ENCODE measurements around the gene RPP38. TPM values are rescaled to one million over a fixed set of nuclear protein-coding genes. Genes with fewer than 3 reads are reported as not detected.

Gene RPP38
- total RNA-seq (2014; rRNA removed; shearing (Covaris generic)): 13.9 and 14.0 TPM in 2 replicates

DNA sequence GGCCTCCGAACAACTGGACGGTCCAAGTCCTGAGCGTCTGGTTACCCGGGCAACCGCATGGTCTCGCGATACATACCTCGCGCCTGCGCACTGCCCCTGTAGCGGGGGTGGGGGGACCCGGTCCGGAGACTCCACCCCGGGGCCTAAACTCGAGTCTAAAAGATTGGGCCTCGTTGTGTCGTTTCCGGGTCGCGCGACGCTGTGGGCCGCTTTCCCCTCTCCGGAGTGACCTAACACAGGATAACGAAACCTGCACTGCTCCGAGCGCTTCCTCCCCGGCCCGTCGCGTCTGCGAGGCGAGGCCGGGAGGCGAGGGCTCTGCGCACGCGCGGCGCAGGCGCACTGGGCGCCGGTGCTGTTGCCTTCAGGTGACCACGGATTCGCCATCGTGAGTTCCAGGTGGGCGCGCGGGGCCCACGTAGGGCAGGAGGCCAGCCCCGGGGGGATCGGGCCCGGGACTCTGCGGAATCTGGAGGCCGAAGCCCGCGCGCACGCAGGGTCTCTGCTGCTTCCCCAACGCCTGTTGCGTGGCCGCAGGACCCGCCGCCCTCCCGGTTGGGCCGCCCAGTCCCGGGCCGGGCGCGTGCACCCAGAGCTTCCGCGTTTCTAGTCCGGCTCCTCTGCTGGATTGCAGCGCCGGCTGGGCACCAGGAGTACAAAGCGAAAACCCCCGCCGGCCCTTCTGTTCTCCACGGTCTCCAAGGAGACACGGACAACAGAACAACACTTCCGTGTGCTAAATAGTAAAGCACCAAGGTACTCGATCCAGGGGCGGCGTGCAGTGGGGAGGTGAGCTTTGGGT, at the start of gene RPP38:
RPP38 (plus strand) TSS at position 345 of the 802 bp plus-strand sequence. CDS start 5,960 bp downstream, outside the sequence.

DNA sequence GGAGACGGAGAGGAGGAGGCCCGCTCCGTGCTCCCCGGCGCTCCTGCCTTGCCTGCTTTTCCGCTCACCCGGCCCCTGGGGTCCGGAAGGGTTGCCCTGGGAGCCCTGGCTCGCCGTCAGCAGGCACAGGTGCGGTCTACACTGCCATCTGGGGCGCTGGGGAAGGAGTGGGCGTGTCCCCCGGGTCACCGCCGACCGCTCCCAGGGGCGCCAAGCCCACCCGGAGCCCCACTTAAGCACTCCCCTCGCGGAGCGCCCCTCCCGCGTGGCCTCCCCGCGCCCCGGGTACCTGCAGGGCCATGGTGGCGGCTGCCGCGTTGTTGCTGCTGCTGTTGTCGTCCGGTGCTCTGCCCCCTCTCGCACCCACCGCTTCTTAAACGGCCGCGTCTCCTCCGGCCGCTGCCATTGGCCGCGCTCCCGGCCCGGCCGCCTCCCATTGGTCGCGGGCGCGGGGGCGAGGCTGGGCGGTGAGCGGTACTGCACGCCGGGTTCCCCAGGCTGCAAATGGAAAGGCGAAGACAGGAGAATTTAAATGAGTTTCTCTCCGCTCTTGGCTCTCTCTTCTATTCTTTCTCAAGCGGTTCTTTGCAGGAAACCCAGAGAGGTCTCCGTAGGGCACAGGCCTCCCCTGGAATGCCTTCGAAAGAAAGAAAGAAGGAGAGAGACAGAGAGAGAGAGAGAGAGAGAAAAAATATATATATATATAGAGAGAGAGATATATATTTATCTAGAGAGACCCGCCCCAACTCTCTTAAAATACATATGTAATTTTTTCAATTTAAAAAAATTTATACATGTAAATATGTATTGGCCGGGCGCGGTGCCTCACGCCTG, 8.5 kb upstream of the RPP38 start, which contains the start of gene ACBD7:
ACBD7 (minus strand) TSS at position 349 of the 834 bp plus-strand sequence; CDS start at position 301, 48 bp downstream.

Other genes with a start within 250 kb of the RPP38 start
- gene SUV39H2, start 218.5 kb upstream of the RPP38 start, total RNA-seq (2014; rRNA removed; shearing (Covaris generic)): 15.4 and 16.6 TPM in 2 replicates
- gene DCLRE1C, start 143.3 kb upstream of the RPP38 start, total RNA-seq (2014; rRNA removed; shearing (Covaris generic)): 7.1 and 7.8 TPM in 2 replicates
- gene MEIG1, start 138.0 kb upstream of the RPP38 start, total RNA-seq (2014; rRNA removed; shearing (Covaris generic)): 0.66 and 0.72 TPM in 2 replicates
- not detected in 2 replicates for gene OLAH, start 53.4 kb upstream of the RPP38 start, total RNA-seq (2014; rRNA removed; shearing (Covaris generic))
- 4.9 and 5.7 TPM in 2 replicates for gene ACBD7, start 8.6 kb upstream of the RPP38 start, total RNA-seq (2014; rRNA removed; shearing (Covaris generic))
- gene NMT2, start 71.3 kb downstream of the RPP38 start, total RNA-seq (2014; rRNA removed; shearing (Covaris generic)): 13.4 and 18.6 TPM in 2 replicates

All from A375 (cell line).